Ovary (tissue), 3 donors: Measurements from ENCODE around the gene PLEKHM3.

Experiments
- POLR2A ChIP-seq: fragments of 450-650 bp; IDR thresholded peaks from one replicate; pipeline ENCODE4 v1.6.1; 2017; ENCODE audit warnings: antibody characterized with exemption, mild to moderate bottlenecking, moderate library complexity
- TF ChIP-seq, protein P1 (sequence below), 3 donors: fragments of 450-650 bp in 2 of 3; fragments of 200-600 bp in 1 of 3; IDR thresholded peaks; one replicate each; pipeline versions ENCODE4 v1.5.1 to v1.8.0; 2016 to 2022; ENCODE audit warnings: antibody characterized with exemption in 3 of 3, mild to moderate bottlenecking in 1 of 3
- donor health status: DM: no; HTN: no; CAD: no.

DNA sequence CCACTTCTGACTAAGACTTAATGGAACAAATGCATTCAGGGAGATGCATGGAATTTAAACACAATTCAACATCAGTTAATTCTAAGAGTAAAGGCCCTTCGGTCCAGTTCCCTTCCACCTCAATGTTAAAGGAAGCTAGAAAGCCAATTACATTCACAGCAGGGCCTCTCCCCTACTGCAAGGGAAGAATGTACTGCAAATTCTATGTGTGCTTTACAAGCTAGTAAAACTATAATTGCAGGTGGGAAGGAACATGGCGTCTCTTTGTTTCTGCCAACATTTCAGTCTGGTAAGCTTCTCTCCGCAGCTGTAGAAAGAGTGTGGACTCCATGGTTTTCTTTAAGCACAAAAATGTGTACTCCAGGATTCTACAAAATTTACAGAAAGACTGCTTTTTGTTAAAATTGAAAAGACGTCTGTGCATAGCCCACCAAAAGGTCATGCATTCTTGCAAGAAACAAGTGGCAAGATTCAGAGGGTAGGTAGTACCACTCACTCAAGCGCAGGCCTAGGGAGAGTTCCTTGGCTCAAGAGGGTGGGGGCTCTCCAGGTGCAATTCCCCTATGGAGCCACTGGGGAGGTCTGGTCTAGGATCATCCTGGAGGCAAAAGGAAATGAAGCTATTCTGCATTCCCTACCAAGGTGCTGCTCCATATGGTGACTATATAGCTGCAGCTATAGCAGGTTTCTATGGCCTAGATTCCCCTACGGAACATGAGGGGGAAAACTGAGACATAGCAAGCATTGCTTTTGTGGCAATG is 128.6 kb downstream of the PLEKHM3 start:
- TF ChIP-seq, protein P1, sequence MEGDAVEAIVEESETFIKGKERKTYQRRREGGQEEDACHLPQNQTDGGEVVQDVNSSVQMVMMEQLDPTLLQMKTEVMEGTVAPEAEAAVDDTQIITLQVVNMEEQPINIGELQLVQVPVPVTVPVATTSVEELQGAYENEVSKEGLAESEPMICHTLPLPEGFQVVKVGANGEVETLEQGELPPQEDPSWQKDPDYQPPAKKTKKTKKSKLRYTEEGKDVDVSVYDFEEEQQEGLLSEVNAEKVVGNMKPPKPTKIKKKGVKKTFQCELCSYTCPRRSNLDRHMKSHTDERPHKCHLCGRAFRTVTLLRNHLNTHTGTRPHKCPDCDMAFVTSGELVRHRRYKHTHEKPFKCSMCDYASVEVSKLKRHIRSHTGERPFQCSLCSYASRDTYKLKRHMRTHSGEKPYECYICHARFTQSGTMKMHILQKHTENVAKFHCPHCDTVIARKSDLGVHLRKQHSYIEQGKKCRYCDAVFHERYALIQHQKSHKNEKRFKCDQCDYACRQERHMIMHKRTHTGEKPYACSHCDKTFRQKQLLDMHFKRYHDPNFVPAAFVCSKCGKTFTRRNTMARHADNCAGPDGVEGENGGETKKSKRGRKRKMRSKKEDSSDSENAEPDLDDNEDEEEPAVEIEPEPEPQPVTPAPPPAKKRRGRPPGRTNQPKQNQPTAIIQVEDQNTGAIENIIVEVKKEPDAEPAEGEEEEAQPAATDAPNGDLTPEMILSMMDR (IDR thresholded peaks at IDR 0.05), result no peak
- TF ChIP-seq POLR2A, result no peak
